Measurements from ENCODE around the gene BOC.

DNA sequence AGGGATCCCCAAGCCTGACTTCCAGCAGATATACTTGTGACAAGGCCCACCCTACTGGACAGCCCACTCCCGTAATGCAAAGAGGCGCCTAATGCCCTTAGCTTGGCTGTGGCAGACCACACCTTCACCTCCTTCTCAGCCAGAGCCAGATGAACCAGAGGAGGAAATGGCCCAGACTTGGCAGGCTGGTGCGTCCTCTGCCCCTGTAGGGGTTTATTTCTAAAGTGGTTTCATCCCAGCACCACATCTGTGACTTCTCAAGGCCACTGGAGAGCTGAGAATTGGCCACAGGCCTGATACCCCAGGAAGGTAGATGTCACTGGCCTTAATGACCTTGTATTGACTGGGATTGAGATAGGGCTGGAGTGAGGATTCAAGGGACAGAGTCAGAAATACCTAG is 29.5 kb downstream of the BOC start:
- no peak for TF ChIP-seq CHD1 (IDR thresholded peaks at IDR 0.05; ENCODE audit: low read depth, low read length)
- TF ChIP-seq, protein P1, sequence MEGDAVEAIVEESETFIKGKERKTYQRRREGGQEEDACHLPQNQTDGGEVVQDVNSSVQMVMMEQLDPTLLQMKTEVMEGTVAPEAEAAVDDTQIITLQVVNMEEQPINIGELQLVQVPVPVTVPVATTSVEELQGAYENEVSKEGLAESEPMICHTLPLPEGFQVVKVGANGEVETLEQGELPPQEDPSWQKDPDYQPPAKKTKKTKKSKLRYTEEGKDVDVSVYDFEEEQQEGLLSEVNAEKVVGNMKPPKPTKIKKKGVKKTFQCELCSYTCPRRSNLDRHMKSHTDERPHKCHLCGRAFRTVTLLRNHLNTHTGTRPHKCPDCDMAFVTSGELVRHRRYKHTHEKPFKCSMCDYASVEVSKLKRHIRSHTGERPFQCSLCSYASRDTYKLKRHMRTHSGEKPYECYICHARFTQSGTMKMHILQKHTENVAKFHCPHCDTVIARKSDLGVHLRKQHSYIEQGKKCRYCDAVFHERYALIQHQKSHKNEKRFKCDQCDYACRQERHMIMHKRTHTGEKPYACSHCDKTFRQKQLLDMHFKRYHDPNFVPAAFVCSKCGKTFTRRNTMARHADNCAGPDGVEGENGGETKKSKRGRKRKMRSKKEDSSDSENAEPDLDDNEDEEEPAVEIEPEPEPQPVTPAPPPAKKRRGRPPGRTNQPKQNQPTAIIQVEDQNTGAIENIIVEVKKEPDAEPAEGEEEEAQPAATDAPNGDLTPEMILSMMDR (conservative IDR thresholded peaks at IDR 0.05; ENCODE audit: low read depth, low read length) = no peak
- no peak for TF ChIP-seq CEBPB (IDR thresholded peaks at IDR 0.05; ENCODE audit: low read depth, low read length)
